GM21447 (cell line): ENCODE data around the gene AFF3.
"Not testable (repeated sequence)": the region's sequence is repeated elsewhere in the genome, so short reads cannot be mapped to it uniquely, and the experiment has no call there.

Experiments used
- ATAC-seq: cut with Tn5 transposase; IDR thresholded peaks from one replicate; pipeline ENCODE4 v1.9.1; 2021; ENCODE audit not compliant: unreplicated experiment

Gene AFF3

DNA sequence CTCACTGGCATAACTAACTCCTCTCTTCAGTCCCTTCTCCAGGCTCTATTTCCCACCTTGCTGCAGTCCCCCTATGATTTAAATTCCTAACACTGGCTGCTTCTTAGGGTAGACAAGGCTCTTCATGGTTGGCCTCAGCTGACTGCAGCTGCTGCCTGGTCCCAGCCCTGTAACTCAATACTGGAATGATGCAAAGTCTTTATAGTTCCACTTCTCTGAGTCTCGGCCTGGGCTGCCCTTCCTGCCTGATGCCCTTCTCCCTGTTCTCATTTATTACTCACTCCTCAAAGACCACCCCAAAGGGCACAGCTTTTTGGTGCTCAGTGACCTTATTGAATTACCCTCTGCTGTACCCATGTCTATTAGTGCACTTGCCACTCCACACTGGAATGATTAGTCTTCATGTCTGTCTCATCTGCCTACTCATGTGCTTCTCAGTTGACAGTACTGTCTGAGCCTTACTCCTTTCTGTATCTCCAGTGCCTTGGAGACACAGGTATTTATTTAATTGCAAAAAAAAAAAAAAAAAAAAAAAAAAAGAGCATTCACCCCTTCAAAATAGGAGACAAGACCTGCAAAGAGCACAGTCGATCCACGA, 453.1 kb downstream of the AFF3 start:
- no peak for ATAC-seq

DNA sequence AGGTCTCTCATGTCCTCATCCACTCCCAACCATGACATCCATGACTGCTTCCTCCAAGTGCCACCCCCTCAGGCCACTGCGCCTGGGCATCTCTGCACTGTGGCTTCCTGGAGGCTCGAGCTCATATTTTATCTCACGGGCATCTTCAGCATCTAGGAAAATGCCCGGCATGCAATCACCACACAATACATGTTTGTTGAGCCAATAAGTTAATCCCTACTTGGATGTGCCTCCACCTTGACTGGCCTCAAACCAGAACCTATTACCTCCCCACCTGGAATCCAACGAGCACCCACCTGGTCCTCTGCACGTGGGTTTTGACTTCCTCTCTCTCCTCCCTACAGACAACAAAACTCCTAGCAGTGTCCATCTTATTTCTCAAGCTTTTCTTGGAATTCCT, 453.7 kb downstream of the AFF3 start:
- ATAC-seq, result no peak

DNA sequence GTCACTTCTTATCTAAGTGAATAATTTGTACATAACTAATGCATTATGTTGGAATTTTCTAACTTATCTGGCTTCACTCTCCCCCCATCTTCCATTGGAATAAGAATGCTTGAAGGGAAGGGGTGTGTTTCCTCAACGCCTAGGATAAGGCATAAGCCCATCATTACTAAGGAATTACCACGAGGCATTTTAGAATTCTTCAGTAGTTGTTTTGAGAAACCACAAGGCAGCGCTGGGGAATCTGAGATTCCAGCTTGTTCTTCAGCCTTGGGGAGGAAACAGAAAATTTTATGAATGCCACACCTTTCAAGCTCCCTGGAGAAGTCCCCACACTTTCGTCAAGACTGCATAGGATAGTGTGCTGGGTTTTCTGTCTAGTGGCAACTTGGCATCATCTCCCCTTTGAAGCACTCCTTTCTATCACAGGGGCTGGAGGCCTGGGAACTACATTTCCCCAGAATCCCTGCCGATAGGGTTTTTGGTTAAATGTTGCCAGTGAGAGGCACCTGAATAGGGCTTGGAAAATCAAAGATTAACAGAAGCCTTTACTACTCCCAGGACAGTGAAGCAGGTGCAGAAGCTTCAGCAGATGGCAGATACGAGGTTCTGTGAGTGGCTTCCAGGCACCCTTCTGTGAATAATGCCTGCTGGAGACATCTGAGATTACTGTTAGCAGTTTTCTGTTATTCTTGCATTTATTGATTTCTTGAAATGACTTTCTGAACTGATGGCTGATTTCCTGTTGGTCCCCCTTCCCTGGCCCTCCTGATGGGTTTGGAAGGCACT, 459.9 kb downstream of the AFF3 start:
- ATAC-seq, result no peak

DNA sequence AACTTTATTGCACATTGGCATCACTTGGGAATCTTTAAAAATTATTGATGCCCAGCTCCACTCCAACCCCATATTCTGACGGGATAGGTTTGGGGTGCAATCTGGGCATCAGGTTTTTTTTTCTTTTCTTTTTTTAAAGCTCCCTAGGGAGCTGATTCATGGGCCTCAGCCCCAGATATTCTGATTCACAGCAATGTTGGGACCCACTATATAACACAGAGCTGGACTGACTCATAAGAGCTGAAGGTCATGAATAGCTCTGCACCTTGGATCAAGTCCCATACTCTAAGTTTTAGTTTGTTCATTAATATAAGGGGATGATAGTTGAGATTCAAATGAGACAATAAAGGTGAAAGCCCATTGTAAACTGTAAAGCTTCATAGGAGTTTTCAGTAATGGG, 461.4 kb downstream of the AFF3 start:
- no peak for ATAC-seq

DNA sequence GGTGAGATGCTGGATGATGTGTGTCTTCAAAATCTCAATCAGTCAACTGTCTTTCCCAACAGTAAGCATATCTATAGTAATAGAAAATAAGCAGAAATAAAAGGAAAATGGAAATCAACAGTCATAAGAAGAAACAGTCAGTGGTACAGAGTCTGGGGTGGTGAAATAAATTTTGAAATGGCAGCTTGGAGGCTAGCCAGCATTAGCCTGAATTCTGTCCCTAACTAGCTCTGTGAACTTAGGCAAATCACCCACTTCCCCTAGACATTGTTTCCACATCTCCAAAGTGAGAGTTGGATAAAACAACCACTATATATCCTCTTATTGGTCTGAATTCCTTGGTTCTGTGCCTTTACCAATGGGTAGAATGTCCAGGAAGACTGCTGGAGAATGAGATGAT, 462.9 kb downstream of the AFF3 start:
- no peak for ATAC-seq

DNA sequence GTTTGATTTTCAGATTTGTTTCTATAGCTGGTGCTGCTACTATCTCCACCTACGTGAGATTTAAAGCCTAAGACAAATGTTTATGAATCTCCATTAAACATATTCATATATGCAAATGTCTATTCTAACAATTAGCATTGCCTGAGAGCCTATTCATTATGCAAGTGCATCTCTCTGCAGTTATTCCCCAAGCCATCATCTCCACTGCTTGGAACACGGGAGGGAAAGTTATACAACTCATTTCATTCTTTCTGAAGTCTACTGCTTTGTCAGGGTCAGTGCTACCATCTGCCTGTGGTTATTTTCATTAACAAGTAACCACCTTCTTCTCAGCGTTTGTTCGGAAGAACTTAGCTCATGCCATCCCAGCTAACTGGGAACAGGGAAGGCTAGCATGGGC, 463.8 kb downstream of the AFF3 start:
- ATAC-seq, result no peak

DNA sequence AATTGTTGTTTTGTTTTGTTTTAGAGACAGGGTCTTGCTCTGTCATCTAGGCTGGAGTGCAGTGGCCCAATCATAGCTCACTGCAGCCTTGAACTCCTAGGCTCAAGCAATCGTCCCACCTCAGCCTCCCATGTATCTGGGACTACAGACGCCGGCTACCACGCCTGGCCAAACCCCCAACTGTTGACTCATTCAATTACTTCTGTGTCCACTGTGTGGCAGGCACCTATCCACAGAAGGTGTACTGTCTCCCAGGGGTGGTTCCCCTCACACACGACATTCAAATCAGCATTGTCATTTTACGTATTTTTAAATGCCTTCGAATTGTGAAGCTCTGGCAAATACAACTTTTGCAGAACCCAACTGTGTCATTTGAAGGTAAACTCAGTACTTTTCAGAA, 464.6 kb downstream of the AFF3 start:
- no peak for ATAC-seq

DNA sequence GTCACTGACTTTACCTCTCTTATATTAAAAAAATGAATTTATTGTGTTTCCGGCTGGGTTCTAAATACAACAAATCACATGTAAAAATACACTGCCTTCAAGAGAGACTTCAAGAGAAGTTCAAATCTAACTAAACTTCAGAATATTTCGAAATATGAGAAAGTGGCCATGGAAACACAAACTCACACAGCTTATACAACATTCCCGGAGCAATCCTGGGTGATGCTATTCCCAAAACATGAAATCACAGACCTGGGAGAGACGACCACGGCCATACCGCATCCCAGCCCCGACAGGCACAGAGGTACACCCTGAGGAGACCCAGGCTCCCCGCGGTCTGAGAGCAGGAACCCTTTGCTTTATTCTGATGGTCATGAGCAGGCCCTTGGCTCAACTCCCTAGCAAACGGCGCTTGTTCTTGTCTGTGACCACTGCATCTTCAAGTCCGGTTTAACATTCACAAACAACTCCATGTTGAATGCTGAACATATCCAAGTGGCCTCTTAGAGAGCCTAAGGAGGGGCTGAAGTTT, 467.2 kb downstream of the AFF3 start:
- ATAC-seq, result no peak

DNA sequence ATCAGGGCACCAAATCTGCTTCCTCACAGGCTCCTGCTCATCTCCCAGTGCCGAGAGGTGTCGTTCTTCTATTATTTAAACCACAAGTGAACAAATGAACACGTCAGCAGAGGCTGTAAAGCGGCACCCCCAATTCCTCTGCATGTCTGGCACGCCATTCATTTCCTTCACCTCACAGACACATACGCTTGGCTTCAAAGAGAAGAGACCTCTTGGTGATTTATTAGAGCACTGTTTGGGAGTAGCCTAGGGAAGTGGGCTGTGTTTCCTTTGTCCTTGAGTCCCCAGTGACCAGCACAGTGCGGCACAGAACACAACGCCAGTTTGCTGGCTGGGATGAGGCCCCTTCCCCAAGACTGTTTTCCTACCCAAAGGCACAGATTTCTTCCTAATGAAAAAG, 468.3 kb downstream of the AFF3 start:
- no peak for ATAC-seq

DNA sequence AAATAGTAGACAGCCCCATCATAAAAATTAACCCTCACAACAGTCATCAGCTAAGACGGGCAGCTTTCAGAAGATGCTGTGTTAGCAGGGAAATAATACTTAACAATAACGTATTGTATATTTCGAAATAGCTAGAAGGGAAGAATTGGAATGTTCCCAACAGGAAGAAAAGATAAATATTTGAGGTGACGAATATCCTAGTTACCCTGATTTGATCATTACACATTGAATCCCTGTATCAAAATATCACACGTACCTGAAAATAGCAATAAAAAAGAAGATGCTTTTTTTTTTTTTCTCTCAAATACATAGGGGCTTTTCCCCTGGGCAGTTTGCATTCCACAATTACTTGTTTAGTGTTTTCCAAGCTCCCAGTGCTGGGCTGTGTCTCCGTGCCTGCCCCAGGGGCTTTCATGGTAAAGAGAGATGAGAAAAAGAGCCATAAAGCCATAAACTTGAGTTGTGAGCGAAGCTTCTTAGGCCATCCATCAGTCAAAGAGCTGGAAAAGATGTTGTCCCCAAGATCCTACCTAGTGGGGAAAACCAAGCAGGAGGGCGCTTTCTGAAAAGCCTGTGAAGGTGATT, 469.5 kb downstream of the AFF3 start:
- no peak for ATAC-seq

DNA sequence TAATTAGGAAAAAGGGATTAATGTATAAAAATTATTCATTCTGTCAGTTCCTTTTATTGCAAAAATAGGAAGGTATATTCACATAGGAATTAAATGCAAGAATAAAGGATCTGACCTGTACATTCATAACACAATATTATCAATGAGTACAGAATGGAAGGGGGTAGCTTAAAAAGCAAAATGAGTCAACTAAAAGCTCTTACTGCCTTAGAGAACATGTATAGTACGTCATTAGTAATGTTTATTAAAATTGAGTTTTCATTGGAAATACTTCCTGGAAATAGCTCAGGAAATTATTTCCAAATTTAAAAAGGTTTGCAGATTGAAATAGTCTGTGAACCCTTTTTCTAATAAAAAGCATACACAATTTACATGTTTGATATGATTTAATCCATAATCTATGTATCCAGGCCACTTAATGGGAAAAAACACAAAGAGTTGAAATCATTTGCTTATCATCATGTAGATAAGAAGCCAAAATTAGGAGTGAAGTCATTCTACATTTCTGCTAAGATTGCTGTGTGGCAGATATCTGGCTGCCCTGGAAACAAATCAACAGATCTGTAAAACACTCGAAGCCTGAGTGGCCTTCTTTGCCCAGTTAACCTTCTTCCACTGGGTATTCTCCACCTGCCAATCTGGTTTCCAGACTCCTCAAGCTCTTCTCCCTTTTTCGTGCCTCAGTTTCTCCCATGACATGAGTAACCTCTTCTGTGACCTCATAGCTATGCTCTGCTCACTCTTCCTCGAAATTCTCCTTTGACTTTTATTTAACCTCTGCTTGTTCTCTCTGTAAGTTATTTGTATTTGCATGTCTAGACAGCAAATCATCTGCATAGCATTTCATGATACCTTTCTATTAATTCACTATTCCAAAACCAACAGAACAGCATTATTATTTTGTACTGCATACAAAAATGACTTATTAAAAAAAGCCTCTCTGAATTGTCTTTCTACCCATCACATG, 471.3 kb downstream of the AFF3 start:
- ATAC-seq, result no peak

DNA sequence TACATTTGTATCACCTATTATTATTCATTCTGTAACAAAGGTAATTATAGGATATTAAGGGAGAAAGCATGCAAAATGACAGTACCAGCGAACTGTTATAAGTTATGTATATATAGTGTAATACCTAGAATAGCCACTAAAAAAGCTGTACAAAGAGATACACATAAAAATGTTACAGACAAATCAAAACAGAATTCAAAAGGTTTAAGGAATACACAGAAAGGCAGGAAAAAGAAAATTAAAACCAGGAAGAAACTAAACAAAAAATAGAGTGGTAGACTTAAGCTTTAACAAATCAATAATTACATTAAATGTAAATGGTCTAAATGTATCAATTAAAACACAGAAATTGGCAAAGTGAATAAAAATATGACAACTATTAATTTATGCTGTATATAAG, 476.1 kb downstream of the AFF3 start:
- no peak for ATAC-seq

DNA sequence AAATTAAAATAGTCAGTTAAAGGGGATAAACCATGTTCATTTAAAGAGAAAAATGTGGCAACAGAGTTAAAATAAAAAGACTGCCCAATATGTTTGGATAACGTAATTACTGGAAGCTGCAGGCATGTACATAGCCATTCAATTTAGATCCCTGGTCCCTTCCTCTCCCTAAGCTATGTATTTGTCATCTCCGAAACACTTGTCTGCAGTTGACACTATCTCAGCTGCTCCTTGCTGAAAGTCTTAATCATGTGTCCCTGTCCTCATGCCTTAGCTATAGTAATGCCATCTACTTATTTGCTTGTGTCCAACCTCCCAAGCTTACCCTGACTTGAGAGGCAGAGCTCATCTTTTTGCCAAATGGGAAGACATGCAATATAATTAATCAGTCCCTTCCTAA, 478.7 kb downstream of the AFF3 start:
- ATAC-seq, result no peak

DNA sequence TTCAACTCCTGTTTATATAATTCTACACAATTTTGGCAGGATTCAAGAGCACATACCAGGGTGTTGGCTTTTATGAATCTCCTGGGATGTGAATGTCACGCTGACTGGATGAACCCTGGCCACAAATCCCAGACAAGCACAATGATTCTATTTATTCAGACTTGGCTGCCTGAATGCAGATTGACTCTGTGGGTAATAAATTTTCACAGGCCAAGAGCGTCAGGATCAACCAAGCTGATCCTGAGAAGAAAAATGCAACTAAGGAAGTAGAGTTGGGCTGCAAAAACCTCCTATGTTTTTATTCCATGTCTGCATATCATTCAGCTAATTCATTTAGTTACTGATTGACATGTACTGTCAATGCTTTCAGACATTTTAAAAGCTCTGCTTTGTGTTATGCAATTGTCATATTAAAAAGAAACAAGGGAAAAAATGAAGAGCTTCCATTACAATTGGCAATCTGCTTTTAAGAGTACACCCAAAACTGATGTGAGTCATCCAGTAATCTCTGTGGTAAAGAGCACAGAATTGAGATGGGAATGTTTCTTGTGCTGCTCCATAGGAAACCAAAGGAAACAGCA, 479.5 kb downstream of the AFF3 start:
- no peak for ATAC-seq

DNA sequence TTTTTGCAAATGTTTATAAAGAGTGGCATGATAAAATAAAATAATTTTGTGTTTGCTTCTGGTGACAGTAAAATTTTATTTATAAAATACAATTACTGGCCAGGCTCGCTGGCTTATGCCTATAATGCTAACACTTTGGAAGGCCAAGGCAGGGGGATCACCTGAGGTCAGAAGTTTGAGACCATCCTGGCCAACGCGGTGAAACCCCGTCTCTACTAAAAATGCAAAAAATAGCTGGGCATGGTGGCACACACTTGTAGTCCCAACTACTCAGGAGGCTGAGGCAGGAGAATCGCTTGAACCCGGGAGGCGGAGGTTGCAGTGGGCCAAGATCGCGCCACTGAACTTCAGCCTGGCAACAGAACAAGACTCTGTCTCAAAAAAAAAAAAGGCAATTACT, 480.6 kb downstream of the AFF3 start:
- ATAC-seq, result not testable (repeated sequence)

DNA sequence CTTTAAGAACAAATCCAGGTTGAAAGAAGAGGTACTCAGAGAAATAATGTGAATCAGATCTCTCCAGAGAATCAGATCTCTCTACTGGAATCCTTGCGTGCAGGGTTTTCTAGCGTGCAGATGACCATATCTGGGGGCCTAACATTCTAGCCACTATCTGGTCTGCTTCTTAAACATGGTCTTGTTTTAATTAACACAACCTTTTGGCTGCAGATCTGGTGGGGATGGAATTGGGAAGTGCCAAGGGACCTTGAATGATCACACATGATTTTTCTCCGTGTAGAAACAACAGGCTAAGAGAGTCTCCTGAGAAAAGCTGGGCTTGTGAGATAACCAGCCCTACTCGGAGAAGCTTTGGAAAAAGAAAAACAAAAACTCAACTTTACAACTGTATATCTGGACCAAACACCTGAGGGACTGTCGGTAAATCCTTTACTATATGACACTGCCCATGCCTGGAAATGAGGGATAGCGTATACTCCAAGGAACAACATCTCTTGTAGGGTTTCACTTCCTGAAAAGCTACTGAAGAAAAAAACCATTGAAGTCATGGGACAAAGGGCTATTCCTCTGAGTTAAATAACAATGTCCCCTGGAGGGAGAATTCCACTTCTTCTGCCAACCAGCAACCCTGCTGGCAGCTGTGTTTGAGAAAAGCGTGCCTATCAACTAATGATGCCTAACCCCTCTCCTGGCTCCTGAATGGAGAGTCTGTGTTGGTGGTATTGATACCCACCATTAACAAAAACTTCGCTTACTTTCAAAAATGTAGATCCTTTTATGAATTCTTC, 481.6 kb downstream of the AFF3 start:
- no peak for ATAC-seq

DNA sequence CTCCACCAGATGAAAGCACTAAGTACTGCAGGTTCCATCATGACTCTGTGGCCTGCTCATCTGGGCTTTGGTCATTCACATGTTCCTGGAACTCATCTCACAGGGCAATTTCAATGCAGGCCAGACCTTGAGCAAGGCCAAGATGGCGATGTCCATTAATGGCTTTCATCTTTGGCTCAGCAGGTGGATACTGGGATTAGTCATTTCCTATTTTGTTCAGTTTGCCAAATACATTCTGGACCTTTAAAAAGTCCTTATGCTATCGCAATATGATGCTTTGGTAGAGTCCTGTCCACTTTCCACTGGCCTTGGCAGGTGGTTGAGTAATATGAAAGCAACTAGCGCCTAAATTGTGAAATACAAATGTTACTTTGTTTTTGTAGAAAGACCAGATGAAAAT, 482.5 kb downstream of the AFF3 start:
- ATAC-seq, result no peak

DNA sequence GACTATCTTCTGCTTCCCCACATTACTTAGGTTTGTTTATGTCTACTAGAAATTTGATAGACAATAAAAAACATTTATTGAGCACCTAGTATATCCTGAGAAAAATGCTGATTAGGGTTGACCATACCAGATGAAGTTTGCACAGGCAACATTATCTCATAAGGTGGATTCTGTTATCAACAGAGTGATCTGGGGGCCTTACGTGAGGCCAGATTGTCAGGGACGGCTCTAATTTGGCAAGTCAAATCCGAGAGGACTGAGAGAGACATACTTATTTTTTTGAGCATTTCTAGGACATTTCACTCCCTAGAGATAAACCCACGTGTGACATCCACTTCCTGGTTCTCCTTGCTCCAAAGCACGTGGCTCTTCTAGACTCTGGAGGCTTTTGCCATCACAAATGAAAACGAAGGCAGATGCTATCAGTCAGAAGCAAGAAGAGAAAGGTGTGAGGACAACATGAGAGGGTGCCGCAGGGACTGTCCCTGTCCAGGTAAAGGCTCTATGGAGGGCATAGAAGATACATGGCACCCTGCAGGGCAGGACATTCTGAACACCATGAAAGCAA, 484.6 kb downstream of the AFF3 start:
- no peak for ATAC-seq

DNA sequence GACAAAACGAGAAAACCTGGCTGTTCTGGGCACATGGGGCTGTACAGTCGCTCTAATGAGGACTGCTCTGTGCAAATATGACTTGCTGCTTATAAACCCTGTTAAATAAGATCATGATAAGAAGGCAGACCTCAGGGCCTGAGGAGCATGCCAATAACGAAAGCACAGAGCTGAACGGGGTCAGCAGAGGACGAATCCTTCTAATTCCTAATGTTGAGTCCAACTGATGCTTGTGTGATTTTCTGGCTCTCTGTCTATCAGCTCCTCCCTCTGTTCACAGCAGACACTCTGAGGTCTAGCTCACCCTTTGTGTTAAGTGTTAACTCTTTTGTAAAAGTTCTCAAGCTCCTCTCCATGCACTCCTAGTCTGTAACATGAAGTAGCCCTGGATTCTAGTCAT, 485.4 kb downstream of the AFF3 start:
- ATAC-seq, result no peak

DNA sequence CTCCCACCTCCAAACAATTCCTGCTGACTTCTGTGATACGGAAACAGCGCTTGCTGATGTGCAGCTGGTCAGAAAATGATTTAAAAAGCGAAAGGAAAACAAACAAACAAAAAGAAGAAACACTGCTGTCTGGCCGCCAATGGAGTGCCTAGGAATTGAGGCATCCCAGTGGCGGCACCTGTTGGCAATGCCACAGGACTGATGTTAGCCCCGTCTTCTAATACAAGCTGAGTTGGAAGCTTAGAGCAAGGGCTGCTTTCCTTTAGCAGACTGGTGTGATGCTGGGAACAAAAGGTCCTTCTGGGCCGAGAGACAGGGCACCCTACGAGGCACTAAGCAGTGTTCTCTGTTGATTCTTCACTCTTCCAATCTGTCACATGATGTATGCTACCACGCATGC, 489.0 kb downstream of the AFF3 start:
- no peak for ATAC-seq
